ENCODE measurements around the gene MAST3.

Gene MAST3

GRCh38 chr19:18060472-18060871, 37.1 kb upstream of the MAST3 start:
- no peaks in the 10 kb centered on the region for H3K27me3 ChIP-seq (ENCODE audit: insufficient read depth, low read length, poor library complexity, severe bottlenecking)
- H3F3A ChIP-seq (ENCODE audit: low read depth) = no peaks in the 10 kb centered on the region
- no peaks in the 10 kb centered on the region for H3K36me3 ChIP-seq (ENCODE audit: insufficient read depth, low read length)
- H3K9ac ChIP-seq (ENCODE audit: low read depth, low read length, poor library complexity, severe bottlenecking) = no peak overlapping the region
- TF ChIP-seq CTCF (conservative IDR thresholded peaks at IDR 0.05; ENCODE audit: low read length) = no peak
- TF ChIP-seq EZH2phosphoT487 (IDR thresholded peaks at IDR 0.05; ENCODE audit: borderline replicate concordance) = no peak
- no peak overlapping the region for H3K4me2 ChIP-seq (ENCODE audit: low read depth, low read length, poor library complexity, severe bottlenecking)
- no peaks in the 10 kb centered on the region for H3K9me2 ChIP-seq (replicated peaks; ENCODE audit: low read depth, low read length)
- H3K4me3 ChIP-seq (ENCODE audit: low read length, poor library complexity, severe bottlenecking) = no peak overlapping the region
- no peaks in the 10 kb centered on the region for H4K20me1 ChIP-seq (ENCODE audit: insufficient read depth, low read length, poor library complexity, severe bottlenecking)
- no peaks in the 10 kb centered on the region for H3K9me3 ChIP-seq (ENCODE audit: insufficient read depth, low read depth, low read length)
- H3K79me2 ChIP-seq (ENCODE audit: insufficient read depth, low read length) = no peaks in the 10 kb centered on the region
- H3K4me1 ChIP-seq (ENCODE audit: insufficient read depth, low read length, poor library complexity, severe bottlenecking) = peaks cover 5% of the 10 kb centered on the region
- no peak overlapping the region for H2AFZ ChIP-seq (ENCODE audit: low read length)

GRCh38 chr19:18062028-18062427, 35.5 kb upstream of the MAST3 start:
- Histone ChIP-seq H4K20me1 (ENCODE audit: insufficient read depth, low read length, poor library complexity, severe bottlenecking) (no peaks in the 10 kb centered on the region), H3K27me3 (ENCODE audit: insufficient read depth, low read length, poor library complexity, severe bottlenecking) (no peaks in the 10 kb centered on the region), H3K9ac (ENCODE audit: low read depth, low read length, poor library complexity, severe bottlenecking) (no peak overlapping the region), H3K9me2 (replicated peaks; ENCODE audit: low read depth, low read length) (no peaks in the 10 kb centered on the region), H2AFZ (ENCODE audit: low read length) (no peak overlapping the region), H3K4me2 (ENCODE audit: low read depth, low read length, poor library complexity, severe bottlenecking) (no peak overlapping the region), H3K4me1 (ENCODE audit: insufficient read depth, low read length, poor library complexity, severe bottlenecking) (peaks cover 5% of the 10 kb centered on the region), H3K9me3 (ENCODE audit: insufficient read depth, low read depth, low read length) (no peaks in the 10 kb centered on the region), H3K4me3 (ENCODE audit: low read length, poor library complexity, severe bottlenecking) (no peak overlapping the region), H3K79me2 (ENCODE audit: insufficient read depth, low read length) (no peaks in the 10 kb centered on the region), H3K36me3 (ENCODE audit: insufficient read depth, low read length) (no peaks in the 10 kb centered on the region), H3F3A (ENCODE audit: low read depth) (no peaks in the 10 kb centered on the region)
- TF ChIP-seq EZH2phosphoT487 (IDR thresholded peaks at IDR 0.05; ENCODE audit: borderline replicate concordance) (no peak), CTCF (conservative IDR thresholded peaks at IDR 0.05; ENCODE audit: low read length) (no peak)

GRCh38 chr19:18063463-18063862, 34.1 kb upstream of the MAST3 start:
- H3K4me3 ChIP-seq (ENCODE audit: low read length, poor library complexity, severe bottlenecking) = no peak overlapping the region
- H3K9me3 ChIP-seq (ENCODE audit: insufficient read depth, low read depth, low read length) = no peaks in the 10 kb centered on the region
- no peaks in the 10 kb centered on the region for H3F3A ChIP-seq (ENCODE audit: low read depth)
- TF ChIP-seq EZH2phosphoT487 (IDR thresholded peaks at IDR 0.05; ENCODE audit: borderline replicate concordance) (no peak), CTCF (conservative IDR thresholded peaks at IDR 0.05; ENCODE audit: low read length) (no peak)
- no peaks in the 10 kb centered on the region for H3K27me3 ChIP-seq (ENCODE audit: insufficient read depth, low read length, poor library complexity, severe bottlenecking)
- H3K79me2 ChIP-seq (ENCODE audit: insufficient read depth, low read length) = no peaks in the 10 kb centered on the region
- H2AFZ ChIP-seq (ENCODE audit: low read length) = no peak overlapping the region
- H3K4me1 ChIP-seq (ENCODE audit: insufficient read depth, low read length, poor library complexity, severe bottlenecking) = no peaks in the 10 kb centered on the region
- H3K36me3 ChIP-seq (ENCODE audit: insufficient read depth, low read length) = no peaks in the 10 kb centered on the region
- H4K20me1 ChIP-seq (ENCODE audit: insufficient read depth, low read length, poor library complexity, severe bottlenecking) = no peaks in the 10 kb centered on the region
- no peak overlapping the region for H3K9ac ChIP-seq (ENCODE audit: low read depth, low read length, poor library complexity, severe bottlenecking)
- no peak overlapping the region for H3K4me2 ChIP-seq (ENCODE audit: low read depth, low read length, poor library complexity, severe bottlenecking)
- no peaks in the 10 kb centered on the region for H3K9me2 ChIP-seq (replicated peaks; ENCODE audit: low read depth, low read length)
